ENCODE results near the gene CASK.

CASK gene

GRCh38 chrX:41590641-41591040 is 332.7 kb downstream of the CASK start:
- H3K4me3 ChIP-seq (ENCODE audit: low read depth, low read length) = no peak overlapping the region

GRCh38 chrX:41589634-41590270 is 333.6 kb downstream of the CASK start:
- no peak overlapping the region for H3K4me3 ChIP-seq (ENCODE audit: low read depth, low read length)

GRCh38 chrX:41588271-41588670 is 335.1 kb downstream of the CASK start:
- H3K4me3 ChIP-seq (ENCODE audit: low read depth, low read length) = no peak overlapping the region

GRCh38 chrX:41580423-41581064 is 342.8 kb downstream of the CASK start:
- no peak overlapping the region for H3K4me3 ChIP-seq (ENCODE audit: low read depth, low read length)

- H3K4me3 ChIP-seq (ENCODE audit: low read depth, low read length) = no peak overlapping the region
Observed at GRCh38 chrX:41563876-41564275, 359.5 kb downstream of the CASK start.

- H3K4me3 ChIP-seq (ENCODE audit: low read depth, low read length) = no peak overlapping the region
Observed at GRCh38 chrX:41561045-41561444, 362.3 kb downstream of the CASK start.

GRCh38 chrX:41559235-41560052 is 363.9 kb downstream of the CASK start:
- H3K4me3 ChIP-seq (ENCODE audit: low read depth, low read length) = no peak overlapping the region

GRCh38 chrX:41558531-41558930 is 364.8 kb downstream of the CASK start:
- H3K4me3 ChIP-seq (ENCODE audit: low read depth, low read length) = no peak overlapping the region

- no peak overlapping the region for H3K4me3 ChIP-seq (ENCODE audit: low read depth, low read length)
Observed at GRCh38 chrX:41556958-41557357, 366.4 kb downstream of the CASK start.

- no peak overlapping the region for H3K4me3 ChIP-seq (ENCODE audit: low read depth, low read length)
Observed at GRCh38 chrX:41553688-41554087, 369.7 kb downstream of the CASK start.

- H3K4me3 ChIP-seq (ENCODE audit: low read depth, low read length) = no peak overlapping the region
Observed at GRCh38 chrX:41548411-41548810, 374.9 kb downstream of the CASK start.

GRCh38 chrX:41543668-41544067 is 379.7 kb downstream of the CASK start:
- H3K4me3 ChIP-seq (ENCODE audit: low read depth, low read length) = no peak overlapping the region

GRCh38 chrX:41543025-41543424 is 380.3 kb downstream of the CASK start:
- no peak overlapping the region for H3K4me3 ChIP-seq (ENCODE audit: low read depth, low read length)

GRCh38 chrX:41542536-41542935 is 380.8 kb downstream of the CASK start:
- H3K4me3 ChIP-seq (ENCODE audit: low read depth, low read length) = no peak overlapping the region

GRCh38 chrX:41542135-41542534 is 381.2 kb downstream of the CASK start:
- H3K4me3 ChIP-seq (ENCODE audit: low read depth, low read length) = no peak overlapping the region

- H3K4me3 ChIP-seq (ENCODE audit: low read depth, low read length) = no peak overlapping the region
Observed at GRCh38 chrX:41541386-41541785, 382.0 kb downstream of the CASK start.

GRCh38 chrX:41538707-41539106 is 384.6 kb downstream of the CASK start:
- H3K4me3 ChIP-seq (ENCODE audit: low read depth, low read length) = no peak overlapping the region

GRCh38 chrX:41530085-41530484 is 393.3 kb downstream of the CASK start:
- H3K4me3 ChIP-seq (ENCODE audit: low read depth, low read length) = no peak overlapping the region

- no peak overlapping the region for H3K4me3 ChIP-seq (ENCODE audit: low read depth, low read length)
Observed at GRCh38 chrX:41529221-41529620, 394.1 kb downstream of the CASK start.

- H3K4me3 ChIP-seq (ENCODE audit: low read depth, low read length) = no peak overlapping the region
Observed at GRCh38 chrX:41528784-41529183, 394.6 kb downstream of the CASK start.

- H3K4me3 ChIP-seq (ENCODE audit: low read depth, low read length) = no peak overlapping the region
Observed at GRCh38 chrX:41526925-41527324, 396.4 kb downstream of the CASK start.

- no peak overlapping the region for H3K4me3 ChIP-seq (ENCODE audit: low read depth, low read length)
Observed at GRCh38 chrX:41526271-41526670, 397.1 kb downstream of the CASK start.
